OCI-LY1 (cell line): ENCODE measurements around the gene SLC25A26.

Experiments used
- CTCF ChIP-seq: fragments of 200-600 bp; sonication (generic), shearing (Covaris generic); IDR thresholded peaks from 2 replicates; pipeline ENCODE4 v1.5.1; 2017; ENCODE audit warnings: mild to moderate bottlenecking, antibody characterized with exemption, low read length, moderate library complexity, mixed read lengths
- EZH2 ChIP-seq: fragments of 200-600 bp; sonication (generic), shearing (Covaris generic); IDR thresholded peaks from 2 replicates; pipeline ENCODE4 v1.8.0; 2017; ENCODE audit warnings: borderline replicate concordance, mixed run types, mild to moderate bottlenecking, antibody characterized with exemption, low read length, moderate library complexity, mixed read lengths

DNA sequence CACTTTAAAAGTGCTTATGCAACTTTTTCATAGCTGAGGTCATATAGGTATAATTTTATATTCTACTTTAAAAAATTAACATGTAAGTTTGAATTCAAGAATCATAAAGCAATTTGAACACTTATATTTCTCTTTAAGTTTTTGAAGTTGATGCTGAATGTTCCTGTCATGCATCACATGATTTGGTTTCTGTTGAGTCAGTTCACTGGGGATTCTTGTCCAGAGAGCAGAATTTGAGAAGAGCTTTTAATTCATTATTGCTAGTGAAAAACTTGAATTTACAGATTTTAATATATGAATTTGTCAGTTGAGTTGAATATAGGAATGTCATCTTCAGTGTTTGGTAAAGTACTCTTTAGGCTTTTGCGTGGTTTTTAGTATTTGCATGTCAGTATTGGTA is 7.9 kb downstream of the SLC25A26 start:
- TF ChIP-seq CTCF = no peak
- TF ChIP-seq EZH2 = no peak
